Psoas muscle (tissue), 8 donors: ENCODE measurements around the gene ADAMTS6. TPM values are rescaled to one million over a fixed set of nuclear protein-coding genes. Genes with fewer than 3 reads are reported as not detected.
A peak's percentile ranks its signal among the peaks of the same experiment; 100 is the strongest.

ENCODE experiments used
- ATAC-seq, 4 donors: fragments of 200-7000 bp; cut with Tn5 transposase; one replicate each; pipeline ENCODE4 v1.9.1; 2020; ENCODE audit warnings: moderate library complexity in 3 of 4, mild to moderate bottlenecking in 2 of 4
- DNase-seq, 2 donors: peaks; one replicate each; pipeline ENCODE4 v3.0.0-alpha.2; 2020
- H3K27ac ChIP-seq: fragments of 200-600 bp; one replicate; pipeline ENCODE4 v1.8.0; 2022
- H3K27me3 ChIP-seq, 3 donors: fragments of 200-600 bp in 1 of 3; one replicate each; pipeline versions ENCODE4 v1.6.1 to v1.8.0; 2013 to 2022; ENCODE audit warnings: low read length in 2 of 3, mild to moderate bottlenecking in 2 of 3, moderate library complexity in 1 of 3; ENCODE audit not compliant: insufficient read depth in 3 of 3
- H3K36me3 ChIP-seq, 2 donors: fragments of 200-600 bp in 1 of 2; one replicate each; pipeline versions ENCODE4 v1.6.1 to v1.8.0; 2013 to 2022; ENCODE audit warnings: low read depth in 1 of 2, mild to moderate bottlenecking in 1 of 2, moderate library complexity in 1 of 2; ENCODE audit not compliant: insufficient read depth in 1 of 2
- H3K4me1 ChIP-seq: fragments of 200-600 bp; one replicate; pipeline ENCODE4 v1.8.0; 2022
- H3K4me3 ChIP-seq: fragments of 200-600 bp; one replicate; pipeline ENCODE4 v1.8.0; 2022; ENCODE audit warnings: mild to moderate bottlenecking
- H3K9me3 ChIP-seq: fragments of 200-600 bp; one replicate; pipeline ENCODE4 v1.8.0; 2022
- WGBS, 3 donors: extraction: QIAGEN DNeasy Blood & Tissue Kit; methylation state at CpG; one replicate each; pipeline versions ENCODE4 v1.1.6 to v1.1.7; 2013; 5-methylcytosine and 5-hydroxymethylcytosine counted together
- intact Hi-C, 2 donors: fragments of 100-400 bp; cut with DNase I; formaldehyde crosslinking; loops; one replicate each; pipeline versions ENCODE4 v1.11.0 to v1.14.2; 2022
- polyA plus RNA-seq, 3 donors: library from polyadenylated mRNA; stranded (reverse); fragments of 200-250 nt; gene quantifications; one replicate each; pipeline ENCODE4 v1.2.3, GENCODE V29; 2013
- total RNA-seq, 4 donors: library from RNA; stranded (reverse); fragmentation: NEBNext Ultra II Directional in 2 of 4; extraction: Animal tissue kit (Norgen Biotek cat#: 25700) in 2 of 4; gene quantifications; one replicate each; pipeline versions ENCODE4 v1.2.1 to v1.2.4, GENCODE V29; 2021 to 2023
- TF ChIP-seq, protein P1 (sequence below): fragments of 200-600 bp; IDR thresholded peaks from one replicate; pipeline ENCODE4 v1.8.0; 2022; ENCODE audit warnings: antibody characterized with exemption
- donor health status: healthy with polysubstance abuse.
- donor health status: DM: no; HTN: no; CAD: no; lungs with moderate emphysema.
- donor health status: Bipolar disorder and iron deficiency.
- donor health status: healthy.
- donor health status: DM: yes; HTN: yes; CAD: no.
- donor health status: DM: no; HTN: no; CAD: no.
- donor health status: DM: no; HTN: no; CAD: no.
- donor health status: DM: yes; HTN: yes; CAD: no.

The ADAMTS6 gene
- total and polyA plus RNA-seq, 7 donors: 0.06 to 0.59 (median 0.24) TPM

GRCh38 chr5:65229841-65230240 lies 251.9 kb downstream of the ADAMTS6 start:
- WGBS, 3 donors: 91 to 100% (median 92%) methylated on average over 1 of the region's 1 CpG
- H3K4me1 ChIP-seq: no peaks in the 10 kb centered on the region
- no peaks in the 10 kb centered on the region for H3K27me3 ChIP-seq
- H3K4me3 ChIP-seq: no peak overlapping the region
- peaks cover 30% of the 10 kb centered on the region for H3K9me3 ChIP-seq
- no peak overlapping the region for H3K27ac ChIP-seq
- no peak for DNase-seq
- TF ChIP-seq, protein P1, sequence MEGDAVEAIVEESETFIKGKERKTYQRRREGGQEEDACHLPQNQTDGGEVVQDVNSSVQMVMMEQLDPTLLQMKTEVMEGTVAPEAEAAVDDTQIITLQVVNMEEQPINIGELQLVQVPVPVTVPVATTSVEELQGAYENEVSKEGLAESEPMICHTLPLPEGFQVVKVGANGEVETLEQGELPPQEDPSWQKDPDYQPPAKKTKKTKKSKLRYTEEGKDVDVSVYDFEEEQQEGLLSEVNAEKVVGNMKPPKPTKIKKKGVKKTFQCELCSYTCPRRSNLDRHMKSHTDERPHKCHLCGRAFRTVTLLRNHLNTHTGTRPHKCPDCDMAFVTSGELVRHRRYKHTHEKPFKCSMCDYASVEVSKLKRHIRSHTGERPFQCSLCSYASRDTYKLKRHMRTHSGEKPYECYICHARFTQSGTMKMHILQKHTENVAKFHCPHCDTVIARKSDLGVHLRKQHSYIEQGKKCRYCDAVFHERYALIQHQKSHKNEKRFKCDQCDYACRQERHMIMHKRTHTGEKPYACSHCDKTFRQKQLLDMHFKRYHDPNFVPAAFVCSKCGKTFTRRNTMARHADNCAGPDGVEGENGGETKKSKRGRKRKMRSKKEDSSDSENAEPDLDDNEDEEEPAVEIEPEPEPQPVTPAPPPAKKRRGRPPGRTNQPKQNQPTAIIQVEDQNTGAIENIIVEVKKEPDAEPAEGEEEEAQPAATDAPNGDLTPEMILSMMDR: no peak
- intact Hi-C loops: no loop called here
- ATAC-seq: no peak
- H3K36me3 ChIP-seq: no peaks in the 10 kb centered on the region

DNA sequence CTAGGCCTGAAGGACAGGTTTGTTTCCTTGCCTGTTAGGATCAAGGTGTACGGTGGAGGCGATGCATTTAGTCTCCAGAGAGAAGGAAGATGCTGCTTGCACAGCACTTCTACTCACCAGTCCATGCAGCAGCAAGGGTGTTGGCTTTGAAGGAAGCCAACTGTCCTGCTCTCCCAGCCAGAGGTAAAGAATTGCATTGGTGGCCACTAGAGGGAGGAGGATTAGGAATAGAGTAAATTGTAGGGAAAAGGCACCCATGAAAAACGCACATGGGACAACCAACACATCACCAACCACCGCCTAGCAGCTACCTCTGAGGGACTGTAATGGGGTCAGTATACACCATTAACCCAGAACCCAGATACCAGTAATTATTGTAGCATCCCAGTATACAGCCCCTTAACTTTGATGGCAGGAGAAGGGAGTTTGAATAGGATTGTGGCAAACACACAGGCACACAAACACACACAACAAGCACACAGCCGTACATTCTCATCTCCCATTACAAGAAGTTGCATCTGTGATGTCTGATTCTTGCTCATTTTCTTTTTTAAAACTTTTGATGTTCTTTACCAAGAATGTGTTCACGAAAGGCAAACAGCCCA lies 267.7 kb downstream of the ADAMTS6 start:
- no peak for DNase-seq
- no peak for ATAC-seq
- 80 to 85% (median 80%) methylated on average over 6 of the region's 6 CpGs for WGBS, 3 donors

GRCh38 chr5:65209341-65209740 lies 272.4 kb downstream of the ADAMTS6 start:
- H3K36me3 ChIP-seq: no peaks in the 10 kb centered on the region
- no peaks in the 10 kb centered on the region for H3K9me3 ChIP-seq
- H3K4me1 ChIP-seq: no peaks in the 10 kb centered on the region
- TF ChIP-seq, protein P1: no peak
- intact Hi-C loops: no loop called here
- H3K4me3 ChIP-seq: no peak overlapping the region
- ATAC-seq (no peak), DNase-seq (no peak)
- H3K27ac ChIP-seq: no peak overlapping the region
- no peaks in the 10 kb centered on the region for H3K27me3 ChIP-seq

More for the DNA sequence above, 267.7 kb downstream of the ADAMTS6 start:
- TF ChIP-seq, protein P1: peak; percentile 23
- no peak overlapping the region for H3K4me3 ChIP-seq
- no peaks in the 10 kb centered on the region for H3K36me3 ChIP-seq
- H3K4me1 ChIP-seq: no peaks in the 10 kb centered on the region
- no peak overlapping the region for H3K27ac ChIP-seq
- H3K27me3 ChIP-seq: no peaks in the 10 kb centered on the region
- H3K9me3 ChIP-seq: no peaks in the 10 kb centered on the region
- intact Hi-C loops: loop anchor here in 1 of 2 donors (10.0 kb wide), 1 partner anchor 261 kb away; no protein-coding TSS in a partner anchor

DNA sequence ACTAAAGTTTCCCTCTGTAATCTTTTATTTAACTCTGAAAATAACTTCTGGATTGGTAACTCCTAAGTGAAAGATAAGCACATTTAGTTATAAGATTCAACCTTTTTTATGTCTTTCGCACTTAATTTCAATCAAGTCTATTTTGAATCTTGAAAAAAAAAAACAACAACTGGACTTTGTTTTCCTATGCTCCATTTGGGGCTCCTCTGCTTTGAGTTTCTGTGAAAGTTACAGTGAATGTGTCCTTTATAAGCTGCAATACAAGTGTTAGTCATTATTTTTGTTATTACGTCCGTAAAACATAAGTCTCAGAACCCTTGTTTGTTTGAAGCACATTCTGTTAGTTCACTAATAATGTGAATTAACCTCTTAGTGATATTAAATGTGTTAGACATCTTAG lies 276.8 kb downstream of the ADAMTS6 start:
- TF ChIP-seq, protein P1: no peak
- no peak overlapping the region for H3K27ac ChIP-seq
- ATAC-seq (no peak), DNase-seq (no peak)
- no peaks in the 10 kb centered on the region for H3K9me3 ChIP-seq
- no peaks in the 10 kb centered on the region for H3K36me3 ChIP-seq
- 92 to 96% (median 93%) methylated on average over 3 of the region's 3 CpGs for WGBS, 3 donors
- H3K4me1 ChIP-seq: no peaks in the 10 kb centered on the region
- intact Hi-C loops: no loop called here
- no peaks in the 10 kb centered on the region for H3K27me3 ChIP-seq
- H3K4me3 ChIP-seq: no peak overlapping the region

- TF ChIP-seq, protein P1: no peak
Observed at GRCh38 chr5:65203746-65204145, 278.0 kb downstream of the ADAMTS6 start.

More at GRCh38 chr5:65203746-65204145, 278.0 kb downstream of the ADAMTS6 start:
- Histone ChIP-seq H3K27ac (no peak overlapping the region), H3K9me3 (no peaks in the 10 kb centered on the region), H3K27me3 (no peaks in the 10 kb centered on the region), H3K36me3 (no peaks in the 10 kb centered on the region), H3K4me3 (no peak overlapping the region), H3K4me1 (no peaks in the 10 kb centered on the region)
- intact Hi-C loops: loop anchor here in 1 of 2 donors (2.0 kb wide), 1 partner anchor 27 kb away; no protein-coding TSS in a partner anchor
- 41 to 53% (median 53%) methylated on average over 1 of the region's 1 CpG for WGBS, 3 donors
- DNase-seq: no peak
- no peak for ATAC-seq
